ENCODE results near the gene PGA3. TPM values are rescaled to one million over a fixed set of nuclear protein-coding genes. Genes with fewer than 3 reads are reported as not detected.
"Not testable (repeated sequence)": the region's sequence is repeated elsewhere in the genome, so short reads cannot be mapped to it uniquely, and the experiment has no call there.

The PGA3 gene
- total RNA-seq, 1 experiment from 2014 or later = not detected

GRCh38 chr11:61163714-61164605, 39.4 kb upstream of the PGA3 start:
- Histone ChIP-seq H3K9me3 (replicated peaks) (no peaks in the 10 kb centered on the region), H3K4me3 (no peak overlapping the region), H3K36me3 (peaks cover 4% of the 10 kb centered on the region; the same call in 1 of the 2 replicates), H3K4me1 (replicated peaks) (peaks cover 24% of the 10 kb centered on the region), H3K27ac (no peak overlapping the region), H3K27me3 (replicated peaks) (no peaks in the 10 kb centered on the region)
- no peak for DNase-seq (ENCODE audit: low read depth in 1 of 2, low spot score in 2 of 2)

GRCh38 chr11:61164606-61165424, 38.5 kb upstream of the PGA3 start:
- no peaks in the 10 kb centered on the region for H3K9me3 ChIP-seq (replicated peaks)
- H3K4me3 ChIP-seq = no peak overlapping the region
- peaks cover 18% of the 10 kb centered on the region for H3K4me1 ChIP-seq (replicated peaks)
- DNase-seq (ENCODE audit: low read depth in 1 of 2, low spot score in 2 of 2) = no peak
- H3K36me3 ChIP-seq = peaks cover 4% of the 10 kb centered on the region; the same call in 1 of the 2 replicates
- no peak overlapping the region for H3K27ac ChIP-seq
- no peaks in the 10 kb centered on the region for H3K27me3 ChIP-seq (replicated peaks)

DNA sequence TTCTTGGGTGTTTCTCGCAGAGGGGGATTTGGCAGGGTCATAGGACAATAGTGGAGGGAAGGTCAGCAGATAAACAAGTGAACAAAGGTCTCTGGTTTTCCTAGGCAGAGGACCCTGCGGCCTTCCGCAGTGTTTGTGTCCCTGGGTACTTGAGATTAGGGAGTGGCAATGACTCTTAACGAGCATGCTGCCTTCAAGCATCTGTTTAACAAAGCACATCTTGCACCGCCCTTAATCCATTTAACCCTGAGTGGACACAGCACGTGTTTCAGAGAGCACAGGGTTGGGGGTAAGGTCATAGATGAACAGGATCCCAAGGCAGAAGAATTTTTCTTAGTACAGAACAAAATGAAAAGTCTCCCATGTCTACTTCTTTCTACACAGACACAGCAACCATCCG, 37.5 kb upstream of the PGA3 start:
- H3K36me3 ChIP-seq; H3K4me3 ChIP-seq; H3K4me1 ChIP-seq (replicated peaks); H3K9me3 ChIP-seq (replicated peaks); DNase-seq (ENCODE audit: low read depth in 1 of 2, low spot score in 2 of 2); H3K27me3 ChIP-seq (replicated peaks); H3K27ac ChIP-seq: not testable (repeated sequence)

GRCh38 chr11:61166331-61166730, 37.0 kb upstream of the PGA3 start:
- H3K4me1 ChIP-seq (replicated peaks); DNase-seq (ENCODE audit: low read depth in 1 of 2, low spot score in 2 of 2); H3K27ac ChIP-seq; H3K27me3 ChIP-seq (replicated peaks); H3K36me3 ChIP-seq; H3K4me3 ChIP-seq; H3K9me3 ChIP-seq (replicated peaks): not testable (repeated sequence)

- no peaks in the 10 kb centered on the region for H3K4me1 ChIP-seq (replicated peaks)
- no peaks in the 10 kb centered on the region for H3K27me3 ChIP-seq (replicated peaks)
- DNase-seq (ENCODE audit: low read depth in 1 of 2, low spot score in 2 of 2) = no peak
- no peak overlapping the region for H3K27ac ChIP-seq
- no peaks in the 10 kb centered on the region for H3K9me3 ChIP-seq (replicated peaks)
- no peaks in the 10 kb centered on the region for H3K36me3 ChIP-seq
- H3K4me3 ChIP-seq = no peak overlapping the region
Measured at GRCh38 chr11:61168042-61168688, 35.1 kb upstream of the PGA3 start.

DNA sequence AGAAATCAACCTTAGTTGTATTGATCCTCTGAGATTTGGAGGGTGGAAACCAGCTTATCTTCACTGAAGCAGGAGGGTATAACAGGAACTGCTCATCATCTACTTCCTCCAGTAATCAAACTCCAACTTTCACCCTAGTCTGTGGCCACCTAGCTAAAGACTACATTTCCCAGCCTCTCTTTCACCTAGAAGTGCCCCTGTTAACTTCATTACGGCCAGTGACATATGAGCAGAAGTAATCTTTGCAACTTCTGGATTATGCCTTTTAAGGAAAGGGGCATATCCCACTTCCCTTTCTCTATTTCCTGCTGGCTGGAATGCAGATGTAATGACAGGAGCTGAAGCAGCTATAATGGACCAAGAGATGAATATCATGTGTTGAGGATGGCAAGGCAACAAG, 34.5 kb upstream of the PGA3 start:
- no peak for DNase-seq (ENCODE audit: low read depth in 1 of 2, low spot score in 2 of 2)
- Histone ChIP-seq H3K4me1 (replicated peaks) (no peaks in the 10 kb centered on the region), H3K27me3 (replicated peaks) (0 out of 2 replicates have a peak, but pooled peaks cover 2% of the 10 kb centered on the region), H3K27ac (no peak overlapping the region), H3K9me3 (replicated peaks) (no peaks in the 10 kb centered on the region), H3K36me3 (no peaks in the 10 kb centered on the region), H3K4me3 (no peak overlapping the region)

GRCh38 chr11:61170566-61170965, 32.7 kb upstream of the PGA3 start:
- Histone ChIP-seq H3K9me3 (replicated peaks) (no peaks in the 10 kb centered on the region), H3K4me3 (no peak overlapping the region), H3K27ac (no peak overlapping the region), H3K27me3 (replicated peaks) (peaks cover 16% of the 10 kb centered on the region), H3K4me1 (replicated peaks) (no peaks in the 10 kb centered on the region), H3K36me3 (no peaks in the 10 kb centered on the region)
- no peak for DNase-seq (ENCODE audit: low read depth in 1 of 2, low spot score in 2 of 2)

DNA sequence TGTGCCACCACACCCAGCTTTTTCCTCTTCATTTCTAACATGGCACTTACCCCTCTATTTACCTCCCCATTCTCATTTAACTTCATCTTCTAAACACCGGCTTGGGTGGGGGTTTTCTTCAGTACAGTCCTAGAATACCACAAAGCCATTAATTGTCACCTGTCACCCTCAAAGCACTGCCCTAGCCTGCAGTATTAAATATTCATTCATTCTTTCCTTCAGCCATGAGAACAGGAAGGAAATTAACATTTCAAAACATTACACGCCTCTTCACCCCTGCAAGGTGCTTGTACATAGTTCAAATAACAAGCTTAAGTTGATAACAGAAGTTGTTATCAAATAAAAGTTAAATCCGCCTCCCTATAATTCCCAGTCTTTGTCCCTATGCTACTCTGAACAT, 31.4 kb upstream of the PGA3 start:
- H3K27me3 ChIP-seq (replicated peaks) = peaks cover 27% of the 10 kb centered on the region
- H3K4me3 ChIP-seq = no peak overlapping the region
- H3K36me3 ChIP-seq = no peaks in the 10 kb centered on the region
- no peak overlapping the region for H3K27ac ChIP-seq
- no peaks in the 10 kb centered on the region for H3K9me3 ChIP-seq (replicated peaks)
- no peaks in the 10 kb centered on the region for H3K4me1 ChIP-seq (replicated peaks)
- DNase-seq (ENCODE audit: low read depth in 1 of 2, low spot score in 2 of 2) = no peak

DNA sequence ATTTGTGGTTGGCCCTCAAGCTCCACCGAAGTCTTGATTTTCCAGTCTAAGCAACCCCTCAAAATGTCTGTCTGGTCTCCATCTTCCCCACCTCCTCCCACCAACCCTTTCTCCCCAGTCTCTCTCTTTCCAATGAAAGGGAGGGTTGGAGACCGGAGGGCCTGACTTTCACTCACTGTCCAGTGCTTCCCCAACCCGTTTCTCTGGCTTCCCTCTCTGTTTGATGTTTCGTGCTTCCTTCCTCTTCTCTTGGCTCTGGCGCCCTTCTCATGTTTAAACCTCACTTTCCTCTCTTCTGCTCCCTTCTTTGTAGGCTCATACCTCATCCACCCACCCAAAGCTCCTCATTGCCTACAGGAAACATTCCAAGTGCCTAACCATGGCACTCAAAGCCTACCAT, 31.0 kb upstream of the PGA3 start:
- no peaks in the 10 kb centered on the region for H3K36me3 ChIP-seq
- peaks cover 27% of the 10 kb centered on the region for H3K27me3 ChIP-seq (replicated peaks)
- no peak overlapping the region for H3K27ac ChIP-seq
- H3K4me1 ChIP-seq (replicated peaks) = no peaks in the 10 kb centered on the region
- no peaks in the 10 kb centered on the region for H3K9me3 ChIP-seq (replicated peaks)
- no peak overlapping the region for H3K4me3 ChIP-seq
- DNase-seq (ENCODE audit: low read depth in 1 of 2, low spot score in 2 of 2) = no peak

DNA sequence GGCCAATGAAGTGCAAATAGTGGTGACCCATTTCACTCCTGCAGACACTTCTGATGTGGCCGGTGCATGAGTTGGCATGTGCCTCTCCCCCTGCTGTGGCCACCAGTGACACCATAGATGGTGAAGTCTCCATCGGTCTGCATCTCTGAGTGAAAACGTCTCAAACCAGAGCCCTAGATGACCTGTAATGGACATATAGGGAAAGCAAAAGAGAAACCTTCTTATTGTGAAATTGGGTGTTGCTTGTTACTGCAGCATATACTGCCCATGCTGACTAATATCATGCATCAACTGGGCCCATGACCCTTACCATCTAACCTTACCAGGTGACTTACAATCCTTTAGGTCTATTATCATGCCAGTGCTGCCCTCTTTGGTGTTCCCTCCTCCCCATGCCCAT, 30.4 kb upstream of the PGA3 start:
- no peaks in the 10 kb centered on the region for H3K4me1 ChIP-seq (replicated peaks)
- no peaks in the 10 kb centered on the region for H3K9me3 ChIP-seq (replicated peaks)
- no peak overlapping the region for H3K27ac ChIP-seq
- DNase-seq (ENCODE audit: low read depth in 1 of 2, low spot score in 2 of 2) = no peak
- H3K4me3 ChIP-seq = no peak overlapping the region
- H3K36me3 ChIP-seq = no peaks in the 10 kb centered on the region
- peaks cover 28% of the 10 kb centered on the region for H3K27me3 ChIP-seq (replicated peaks)

DNA sequence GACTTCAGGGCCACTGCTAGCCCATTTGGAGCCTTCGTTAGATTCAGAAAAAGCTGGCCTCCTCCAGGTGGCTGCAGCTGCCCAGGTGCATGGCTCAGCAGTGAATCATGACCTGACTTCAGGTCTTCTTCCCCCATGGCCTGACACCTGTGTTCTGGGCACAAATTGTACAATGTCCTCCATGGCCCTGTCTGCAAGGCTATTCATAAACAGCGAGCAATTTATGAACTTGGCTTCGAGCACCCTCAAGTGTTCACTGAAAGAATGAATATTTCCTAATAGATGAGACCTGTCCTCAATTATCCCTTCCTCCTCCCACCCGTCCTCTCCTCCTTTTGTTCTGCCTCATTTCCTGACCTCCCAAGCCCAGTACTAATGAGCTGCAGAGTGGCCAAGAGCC, 29.9 kb upstream of the PGA3 start:
- Histone ChIP-seq H3K4me1 (replicated peaks) (no peaks in the 10 kb centered on the region), H3K9me3 (replicated peaks) (no peaks in the 10 kb centered on the region), H3K27ac (no peak overlapping the region), H3K36me3 (no peaks in the 10 kb centered on the region), H3K27me3 (replicated peaks) (peaks cover 34% of the 10 kb centered on the region), H3K4me3 (no peak overlapping the region)
- DNase-seq (ENCODE audit: low read depth in 1 of 2, low spot score in 2 of 2) = no peak

- Histone ChIP-seq H3K27me3 (replicated peaks) (peaks cover 42% of the 10 kb centered on the region), H3K27ac (no peak overlapping the region), H3K36me3 (no peaks in the 10 kb centered on the region), H3K4me1 (replicated peaks) (no peaks in the 10 kb centered on the region), H3K4me3 (no peak overlapping the region), H3K9me3 (replicated peaks) (no peaks in the 10 kb centered on the region)
- no peak for DNase-seq (ENCODE audit: low read depth in 1 of 2, low spot score in 2 of 2)
Measured at GRCh38 chr11:61174273-61174672, 29.0 kb upstream of the PGA3 start.

DNA sequence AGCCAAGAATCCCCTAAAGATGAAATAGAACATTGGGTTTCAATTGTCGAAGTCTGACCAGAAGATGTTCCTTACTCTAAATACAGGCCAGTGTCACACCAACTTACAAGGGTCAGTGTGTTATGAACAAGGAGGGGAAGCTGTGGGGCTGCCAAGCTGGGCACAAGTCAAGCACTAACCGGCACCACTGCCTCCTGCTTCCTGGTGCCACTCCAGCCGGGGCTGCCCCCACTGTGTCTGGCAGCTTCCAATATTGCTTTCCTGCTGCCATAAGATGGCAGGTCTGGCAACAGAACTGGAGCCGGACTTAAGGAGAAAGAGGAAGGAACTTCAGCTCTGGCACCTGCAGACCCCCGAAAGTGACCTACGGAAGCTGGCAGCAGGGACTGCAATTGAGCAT, 28.4 kb upstream of the PGA3 start:
- no peak for DNase-seq (ENCODE audit: low read depth in 1 of 2, low spot score in 2 of 2)
- Histone ChIP-seq H3K27ac (no peak overlapping the region), H3K9me3 (replicated peaks) (no peaks in the 10 kb centered on the region), H3K27me3 (replicated peaks) (peaks cover 47% of the 10 kb centered on the region), H3K4me1 (replicated peaks) (no peaks in the 10 kb centered on the region), H3K4me3 (no peak overlapping the region), H3K36me3 (no peaks in the 10 kb centered on the region)

GRCh38 chr11:61176446-61176845, 26.9 kb upstream of the PGA3 start:
- H3K36me3 ChIP-seq = no peaks in the 10 kb centered on the region
- no peaks in the 10 kb centered on the region for H3K4me1 ChIP-seq (replicated peaks)
- H3K27me3 ChIP-seq (replicated peaks) = peaks cover 51% of the 10 kb centered on the region
- DNase-seq (ENCODE audit: low read depth in 1 of 2, low spot score in 2 of 2) = no peak
- H3K27ac ChIP-seq = no peak overlapping the region
- no peaks in the 10 kb centered on the region for H3K9me3 ChIP-seq (replicated peaks)
- no peak overlapping the region for H3K4me3 ChIP-seq
